ENCODE measurements around the gene PDE7B.

- no peak for TF ChIP-seq CTCF (conservative IDR thresholded peaks at IDR 0.05; ENCODE audit: low read depth, low read length)
- TF ChIP-seq EZH2 (IDR thresholded peaks at IDR 0.05; ENCODE audit: borderline replicate concordance, low read depth, low read length, poor library complexity, severe bottlenecking): no peak
These were observed 185.1 kb downstream of the PDE7B start for GRCh38 chr6:136036601-136037000.

All from A673 (cell line).